22Rv1 (cell line): ENCODE data around the gene FPGS.

Source experiments
- ZFX ChIP-seq: fragments of 450-650 bp; IDR thresholded peaks from 2 replicates; pipeline ENCODE4 v1.6.1; 2017; ENCODE audit warnings: antibody characterized with exemption, borderline replicate concordance
- TF ChIP-seq, protein P1 (sequence below): fragments of 450-650 bp; IDR thresholded peaks from 2 replicates; pipeline ENCODE4 v1.5.1; 2017; ENCODE audit warnings: mild to moderate bottlenecking

GRCh38 chr9:127763918-127764384 is 38.7 kb upstream of the FPGS start:
- TF ChIP-seq, protein P1, sequence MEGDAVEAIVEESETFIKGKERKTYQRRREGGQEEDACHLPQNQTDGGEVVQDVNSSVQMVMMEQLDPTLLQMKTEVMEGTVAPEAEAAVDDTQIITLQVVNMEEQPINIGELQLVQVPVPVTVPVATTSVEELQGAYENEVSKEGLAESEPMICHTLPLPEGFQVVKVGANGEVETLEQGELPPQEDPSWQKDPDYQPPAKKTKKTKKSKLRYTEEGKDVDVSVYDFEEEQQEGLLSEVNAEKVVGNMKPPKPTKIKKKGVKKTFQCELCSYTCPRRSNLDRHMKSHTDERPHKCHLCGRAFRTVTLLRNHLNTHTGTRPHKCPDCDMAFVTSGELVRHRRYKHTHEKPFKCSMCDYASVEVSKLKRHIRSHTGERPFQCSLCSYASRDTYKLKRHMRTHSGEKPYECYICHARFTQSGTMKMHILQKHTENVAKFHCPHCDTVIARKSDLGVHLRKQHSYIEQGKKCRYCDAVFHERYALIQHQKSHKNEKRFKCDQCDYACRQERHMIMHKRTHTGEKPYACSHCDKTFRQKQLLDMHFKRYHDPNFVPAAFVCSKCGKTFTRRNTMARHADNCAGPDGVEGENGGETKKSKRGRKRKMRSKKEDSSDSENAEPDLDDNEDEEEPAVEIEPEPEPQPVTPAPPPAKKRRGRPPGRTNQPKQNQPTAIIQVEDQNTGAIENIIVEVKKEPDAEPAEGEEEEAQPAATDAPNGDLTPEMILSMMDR: peak; percentile 52
- no peak for TF ChIP-seq ZFX
